ENCODE data around the gene ELMO2. TPM values are rescaled to one million over a fixed set of nuclear protein-coding genes. Genes with fewer than 3 reads are reported as not detected.
A peak's percentile ranks its signal among the peaks of the same experiment; 100 is the strongest.

The ELMO2 gene
- total RNA-seq, 1 experiment from 2014 or later, result 28.6 TPM

GRCh38 chr20:46352370-46352938 is 54.0 kb downstream of the ELMO2 start:
- DNase-seq (ENCODE audit: low spot score), result no peak

- DNase-seq (ENCODE audit: low spot score), result no peak
Observed at GRCh38 chr20:46351357-46352058, 54.9 kb downstream of the ELMO2 start.

- no peak for DNase-seq (ENCODE audit: low spot score)
Observed at GRCh38 chr20:46350986-46351267, 55.5 kb downstream of the ELMO2 start.

- no peak for DNase-seq (ENCODE audit: low spot score)
Observed at GRCh38 chr20:46350201-46350985, 56.0 kb downstream of the ELMO2 start.

GRCh38 chr20:46349742-46350056 is 56.7 kb downstream of the ELMO2 start:
- no peak for DNase-seq (ENCODE audit: low spot score)

- peak; percentile 66 for DNase-seq (ENCODE audit: low spot score)
Observed at GRCh38 chr20:46349035-46349741, 57.2 kb downstream of the ELMO2 start.

GRCh38 chr20:46347841-46348803 is 58.3 kb downstream of the ELMO2 start:
- no peak for DNase-seq (ENCODE audit: low spot score)

- no peak for DNase-seq (ENCODE audit: low spot score)
Observed at GRCh38 chr20:46346770-46347169, 59.6 kb downstream of the ELMO2 start.

- DNase-seq (ENCODE audit: low spot score), result no peak
Observed at GRCh38 chr20:46344488-46345162, 61.8 kb downstream of the ELMO2 start.

- DNase-seq (ENCODE audit: low spot score), result no peak
Observed at GRCh38 chr20:46343975-46344357, 62.4 kb downstream of the ELMO2 start.

GRCh38 chr20:46343348-46343974 is 63.0 kb downstream of the ELMO2 start:
- DNase-seq (ENCODE audit: low spot score), result no peak

GRCh38 chr20:46342451-46343347 is 63.7 kb downstream of the ELMO2 start:
- DNase-seq (ENCODE audit: low spot score), result no peak

- DNase-seq (ENCODE audit: low spot score), result no peak
Observed at GRCh38 chr20:46342010-46342378, 64.4 kb downstream of the ELMO2 start.

GRCh38 chr20:46341074-46342009 is 65.1 kb downstream of the ELMO2 start:
- no peak for DNase-seq (ENCODE audit: low spot score)

GRCh38 chr20:46339037-46339436 is 67.4 kb downstream of the ELMO2 start:
- DNase-seq (ENCODE audit: low spot score), result no peak

- no peak for DNase-seq (ENCODE audit: low spot score)
Observed at GRCh38 chr20:46336735-46337134, 69.7 kb downstream of the ELMO2 start.

- no peak for DNase-seq (ENCODE audit: low spot score)
Observed at GRCh38 chr20:46334303-46334904, 72.0 kb downstream of the ELMO2 start.
